UCSD-AML1 (cell line): ENCODE measurements around the gene KCNIP4.

Experiments
- DNase-seq: peaks from one replicate; lab custom pipeline; 2025; ENCODE audit not compliant: unreplicated experiment; lab: John Stamatoyannopoulos, UW

The KCNIP4 gene

GRCh38 chr4:20687864-20688263 is 1260.7 kb downstream of the KCNIP4 start:
- DNase-seq, result no peak

GRCh38 chr4:20684852-20685763 is 1263.5 kb downstream of the KCNIP4 start:
- no peak for DNase-seq

GRCh38 chr4:20683766-20684165 is 1264.8 kb downstream of the KCNIP4 start:
- DNase-seq, result no peak

GRCh38 chr4:20682853-20683252 is 1265.7 kb downstream of the KCNIP4 start:
- no peak for DNase-seq

- DNase-seq, result no peak
Measured at GRCh38 chr4:20681271-20681670, 1267.3 kb downstream of the KCNIP4 start.

GRCh38 chr4:20680736-20681135 is 1267.8 kb downstream of the KCNIP4 start:
- no peak for DNase-seq

- no peak for DNase-seq
Measured at GRCh38 chr4:20679951-20680350, 1268.6 kb downstream of the KCNIP4 start.
